SH-SY5Y (cell line): ENCODE data around the gene IP6K2.

Experiments
- GATA2 ChIP-seq: IDR thresholded peaks from 2 replicates; pipeline ENCODE4 v1.6.1; 2011; ENCODE audit warnings: mild to moderate bottlenecking, low read depth, low read length
- GATA3 ChIP-seq: IDR thresholded peaks from 2 replicates; pipeline ENCODE4 v1.6.1; 2011; ENCODE audit warnings: low read depth, mild to moderate bottlenecking, low read length, moderate library complexity

The IP6K2 gene

GRCh38 chr3:48695393-48695753 lies 21.6 kb downstream of the IP6K2 start:
- no peak for TF ChIP-seq GATA2
- TF ChIP-seq GATA3 = no peak

- TF ChIP-seq GATA3 (no peak), GATA2 (no peak)
Measured at GRCh38 chr3:48694610-48695392, 22.2 kb downstream of the IP6K2 start.

GRCh38 chr3:48693826-48694225 lies 23.2 kb downstream of the IP6K2 start:
- TF ChIP-seq GATA2 = no peak
- TF ChIP-seq GATA3 = no peak

- TF ChIP-seq GATA3 = no peak
- TF ChIP-seq GATA2 = no peak
Measured at GRCh38 chr3:48692551-48692950, 24.5 kb downstream of the IP6K2 start.

- no peak for TF ChIP-seq GATA2
- no peak for TF ChIP-seq GATA3
Measured at GRCh38 chr3:48690846-48691458, 26.1 kb downstream of the IP6K2 start.

- TF ChIP-seq GATA2 (no peak), GATA3 (no peak)
Measured at GRCh38 chr3:48689384-48689783, 27.6 kb downstream of the IP6K2 start.

- TF ChIP-seq GATA2 (no peak), GATA3 (no peak)
Measured at GRCh38 chr3:48688737-48689075, 28.3 kb downstream of the IP6K2 start.

GRCh38 chr3:48688032-48688736 lies 28.8 kb downstream of the IP6K2 start:
- TF ChIP-seq GATA2 (no peak), GATA3 (no peak)

- TF ChIP-seq GATA2 (no peak), GATA3 (no peak)
Measured at GRCh38 chr3:48687220-48687678, 29.8 kb downstream of the IP6K2 start.

GRCh38 chr3:48686538-48687219 lies 30.3 kb downstream of the IP6K2 start:
- TF ChIP-seq GATA2 (no peak), GATA3 (no peak)

GRCh38 chr3:48685603-48686511 lies 31.2 kb downstream of the IP6K2 start, which contains the start of gene NCKIPSD:
TSS of gene NCKIPSD (minus strand) at chr3:48685915. CDS start at chr3:48685807, 108 bp downstream.
- TF ChIP-seq GATA2 (peak; percentile 90), GATA3 (no peak)

GRCh38 chr3:48685293-48685602 lies 31.8 kb downstream of the IP6K2 start:
- no peak for TF ChIP-seq GATA2
- no peak for TF ChIP-seq GATA3

GRCh38 chr3:48684480-48685143 lies 32.4 kb downstream of the IP6K2 start:
- TF ChIP-seq GATA2 = no peak
- TF ChIP-seq GATA3 = no peak
